Osteocyte (in vitro differentiated cells): Measurements from ENCODE around the gene KLHDC7A. TPM values are rescaled to one million over a fixed set of nuclear protein-coding genes. Genes with fewer than 3 reads are reported as not detected.

Experiments
- DNase-seq: peaks from one replicate; pipeline ENCODE4 v3.0.0; 2021; ENCODE audit warnings: mixed read lengths; ENCODE audit not compliant: unreplicated experiment; ENCODE audit errors: extremely low spot score
- H3K27ac Mint-ChIP-seq: one replicate; pipeline ENCODE4 v1.8.0; 2021; ENCODE audit warnings: mild to moderate bottlenecking, mixed read lengths; ENCODE audit not compliant: unreplicated experiment
- H3K27me3 Mint-ChIP-seq: one replicate; pipeline ENCODE4 v1.8.0; 2021; ENCODE audit warnings: mixed read lengths; ENCODE audit not compliant: unreplicated experiment
- H3K36me3 Mint-ChIP-seq: one replicate; pipeline ENCODE4 v1.8.0; 2021; ENCODE audit warnings: mixed read lengths; ENCODE audit not compliant: unreplicated experiment
- H3K4me1 Mint-ChIP-seq: one replicate; pipeline ENCODE4 v1.8.0; 2021; ENCODE audit warnings: mixed read lengths; ENCODE audit not compliant: unreplicated experiment
- H3K4me3 Mint-ChIP-seq: one replicate; pipeline ENCODE4 v1.8.0; 2021; ENCODE audit warnings: mild to moderate bottlenecking, moderate library complexity, mixed read lengths; ENCODE audit not compliant: unreplicated experiment
- H3K9me3 Mint-ChIP-seq: one replicate; pipeline ENCODE4 v1.8.0; 2021; ENCODE audit warnings: mixed read lengths; ENCODE audit not compliant: unreplicated experiment
- total RNA-seq: library from RNA; stranded (reverse); gene quantifications from 2 replicates; pipeline ENCODE4 v1.2.1, GENCODE V29; 2021
- TF ChIP-seq, protein P1 (sequence below): fragments of 200-600 bp; sonication (generic); IDR thresholded peaks from 2 replicates; pipeline ENCODE4 v1.5.0; 2021; ENCODE audit warnings: antibody characterized with exemption, mild to moderate bottlenecking, moderate library complexity

The KLHDC7A gene
- total RNA-seq, 1 donor from 2014 or later = not detected

DNA sequence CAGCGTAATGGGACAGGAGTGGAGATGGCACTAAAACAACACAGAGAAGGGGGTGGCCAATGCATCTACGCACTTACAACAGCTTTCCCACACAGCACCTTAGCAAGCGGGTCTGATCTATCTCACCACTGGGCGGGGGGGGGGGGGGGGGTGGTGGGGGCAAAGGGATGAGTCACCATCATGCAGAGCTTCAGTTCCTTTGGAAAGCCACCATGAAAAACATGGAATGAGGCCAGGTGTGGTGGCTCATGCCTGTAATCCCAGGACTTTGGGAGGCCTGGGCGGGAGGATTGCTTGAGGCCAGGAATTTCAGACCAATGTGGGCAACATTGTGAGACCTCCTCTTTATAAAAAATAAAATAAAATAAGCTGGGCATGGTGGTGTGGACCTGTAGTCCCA lies 47.2 kb downstream of the KLHDC7A start:
- Mint-ChIP-seq H3K4me3 (no peak overlapping the region), H3K27me3 (no peaks in the 10 kb centered on the region), H3K4me1 (no peaks in the 10 kb centered on the region), H3K27ac (no peak overlapping the region), H3K9me3 (no peaks in the 10 kb centered on the region), H3K36me3 (no peaks in the 10 kb centered on the region)
- TF ChIP-seq, protein P1, sequence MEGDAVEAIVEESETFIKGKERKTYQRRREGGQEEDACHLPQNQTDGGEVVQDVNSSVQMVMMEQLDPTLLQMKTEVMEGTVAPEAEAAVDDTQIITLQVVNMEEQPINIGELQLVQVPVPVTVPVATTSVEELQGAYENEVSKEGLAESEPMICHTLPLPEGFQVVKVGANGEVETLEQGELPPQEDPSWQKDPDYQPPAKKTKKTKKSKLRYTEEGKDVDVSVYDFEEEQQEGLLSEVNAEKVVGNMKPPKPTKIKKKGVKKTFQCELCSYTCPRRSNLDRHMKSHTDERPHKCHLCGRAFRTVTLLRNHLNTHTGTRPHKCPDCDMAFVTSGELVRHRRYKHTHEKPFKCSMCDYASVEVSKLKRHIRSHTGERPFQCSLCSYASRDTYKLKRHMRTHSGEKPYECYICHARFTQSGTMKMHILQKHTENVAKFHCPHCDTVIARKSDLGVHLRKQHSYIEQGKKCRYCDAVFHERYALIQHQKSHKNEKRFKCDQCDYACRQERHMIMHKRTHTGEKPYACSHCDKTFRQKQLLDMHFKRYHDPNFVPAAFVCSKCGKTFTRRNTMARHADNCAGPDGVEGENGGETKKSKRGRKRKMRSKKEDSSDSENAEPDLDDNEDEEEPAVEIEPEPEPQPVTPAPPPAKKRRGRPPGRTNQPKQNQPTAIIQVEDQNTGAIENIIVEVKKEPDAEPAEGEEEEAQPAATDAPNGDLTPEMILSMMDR = no peak
- peak; percentile 46 for DNase-seq

DNA sequence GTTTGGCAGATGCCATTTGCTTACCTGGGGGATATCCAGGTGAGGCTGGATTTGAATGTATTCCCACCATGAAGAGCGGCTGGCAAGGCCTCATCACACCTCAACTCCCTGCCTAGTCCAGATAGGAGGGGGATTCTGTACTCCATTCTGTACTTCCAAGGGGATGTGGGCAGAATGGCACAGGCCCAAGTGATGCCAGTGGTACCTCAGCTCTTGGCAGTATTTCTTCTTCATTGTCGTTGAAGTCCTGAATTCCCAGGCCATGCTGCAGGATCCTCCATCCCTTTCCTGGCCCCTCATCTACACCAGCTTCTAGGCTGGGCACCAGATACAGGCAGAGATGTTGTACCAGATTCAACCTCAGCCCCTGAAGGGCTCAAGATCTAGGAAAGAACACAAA lies 47.9 kb downstream of the KLHDC7A start:
- DNase-seq = peak; percentile 25
- H3K4me1 Mint-ChIP-seq = no peaks in the 10 kb centered on the region
- TF ChIP-seq, protein P1 = no peak
- no peaks in the 10 kb centered on the region for H3K36me3 Mint-ChIP-seq
- H3K9me3 Mint-ChIP-seq = no peaks in the 10 kb centered on the region
- no peaks in the 10 kb centered on the region for H3K27me3 Mint-ChIP-seq
- no peak overlapping the region for H3K4me3 Mint-ChIP-seq
- H3K27ac Mint-ChIP-seq = no peak overlapping the region

DNA sequence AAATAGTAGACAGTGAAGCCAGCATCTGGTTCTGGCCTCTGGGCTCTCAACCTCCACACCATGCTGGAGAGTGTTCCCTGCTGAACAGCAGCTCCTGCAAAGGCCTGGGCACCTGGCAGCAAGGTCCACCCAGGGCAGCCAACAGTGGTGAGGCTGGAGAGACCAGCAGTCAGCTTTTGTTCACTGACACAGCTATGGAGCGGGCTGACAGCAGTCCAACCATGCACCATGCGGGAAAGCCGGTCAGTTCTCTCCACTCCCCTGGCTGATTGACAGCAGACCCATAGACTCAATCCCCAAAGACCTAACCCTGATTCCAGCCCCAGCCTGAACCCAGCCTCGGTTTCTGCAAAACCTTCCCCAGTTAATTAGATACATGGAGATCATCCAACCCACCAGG lies 49.0 kb downstream of the KLHDC7A start:
- no peak overlapping the region for H3K27ac Mint-ChIP-seq
- H3K27me3 Mint-ChIP-seq = no peaks in the 10 kb centered on the region
- no peak overlapping the region for H3K4me3 Mint-ChIP-seq
- TF ChIP-seq, protein P1 = no peak
- peak; percentile 80 for DNase-seq
- no peaks in the 10 kb centered on the region for H3K9me3 Mint-ChIP-seq
- no peaks in the 10 kb centered on the region for H3K36me3 Mint-ChIP-seq
- no peaks in the 10 kb centered on the region for H3K4me1 Mint-ChIP-seq

DNA sequence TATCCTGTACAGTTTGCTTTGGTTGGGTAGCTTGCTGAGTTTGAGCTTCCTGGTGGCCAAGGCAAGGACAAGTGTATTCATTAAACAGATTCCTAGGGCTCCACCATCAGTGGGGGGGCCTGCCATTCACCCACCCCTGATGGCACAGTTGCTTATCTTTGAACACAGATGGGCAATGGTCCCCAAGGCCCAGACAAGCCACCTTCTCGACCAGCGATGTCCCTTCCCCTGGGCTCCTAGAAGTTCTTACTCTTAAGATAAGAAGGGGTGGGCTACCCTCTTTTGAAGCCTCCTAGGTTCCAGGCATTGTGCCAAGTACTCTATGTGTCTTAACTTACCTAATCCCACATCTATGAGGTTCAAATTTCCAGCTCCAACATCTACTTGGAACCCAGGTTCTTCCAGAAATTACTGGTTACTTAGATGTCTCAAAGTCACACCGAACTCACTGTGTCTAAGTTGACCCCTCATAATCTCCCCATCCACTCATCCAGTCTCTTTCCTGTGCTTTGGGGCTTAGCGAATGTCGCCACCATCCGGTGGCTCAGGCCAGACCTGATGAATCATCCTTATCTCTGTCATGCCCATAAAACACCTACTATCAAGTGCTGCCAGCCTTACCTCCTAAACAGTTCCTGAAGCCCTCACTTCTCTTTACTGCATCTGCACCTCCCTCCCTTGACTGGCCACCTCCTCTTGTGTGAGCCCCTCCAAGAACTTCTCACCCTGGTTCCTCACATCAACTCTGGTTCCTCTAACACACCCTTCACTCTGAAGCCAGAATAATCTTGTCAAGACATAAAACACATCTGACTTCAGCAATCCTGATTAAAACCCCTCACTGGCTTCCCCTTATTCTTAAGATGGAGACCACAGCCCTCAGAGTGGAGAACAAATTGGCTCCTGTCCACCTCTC lies 50.1 kb downstream of the KLHDC7A start:
- Mint-ChIP-seq H3K27me3 (no peaks in the 10 kb centered on the region), H3K4me3 (no peak overlapping the region), H3K27ac (no peak overlapping the region), H3K4me1 (no peaks in the 10 kb centered on the region), H3K9me3 (no peaks in the 10 kb centered on the region), H3K36me3 (no peaks in the 10 kb centered on the region)
- DNase-seq = peak; percentile 53
- TF ChIP-seq, protein P1 = no peak

DNA sequence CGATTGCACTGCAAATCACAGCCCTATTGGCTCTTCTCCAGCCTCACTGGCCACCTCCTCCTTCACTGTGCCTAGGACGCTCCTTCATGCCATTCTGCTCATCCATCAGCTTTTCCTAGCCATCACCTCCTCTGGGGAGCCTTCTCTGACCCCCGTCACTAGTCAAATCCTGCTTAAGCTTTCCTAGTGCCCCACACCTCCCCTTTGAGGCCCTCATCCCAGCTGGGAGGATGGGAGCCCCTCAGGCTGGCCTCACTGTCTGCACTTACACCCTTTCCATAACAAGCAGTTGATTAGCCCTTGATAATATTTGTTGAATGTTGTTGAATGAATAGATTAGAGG lies 50.7 kb downstream of the KLHDC7A start:
- Mint-ChIP-seq H3K9me3 (no peaks in the 10 kb centered on the region), H3K36me3 (no peaks in the 10 kb centered on the region), H3K4me1 (no peaks in the 10 kb centered on the region), H3K4me3 (no peak overlapping the region), H3K27ac (no peak overlapping the region), H3K27me3 (no peaks in the 10 kb centered on the region)
- TF ChIP-seq, protein P1 = no peak
- peak; percentile 57 for DNase-seq
